Large intestine (tissue), 3 donors: ENCODE measurements around the gene FAM177B. TPM values are rescaled to one million over a fixed set of nuclear protein-coding genes. Genes with fewer than 3 reads are reported as not detected.
A peak's percentile ranks its signal among the peaks of the same experiment; 100 is the strongest.
"Not testable (repeated sequence)": the region's sequence is repeated elsewhere in the genome, so short reads cannot be mapped to it uniquely, and the experiment has no call there.

Experiments used
- DNase-seq, 2 donors: peaks; one replicate each; pipeline versions ENCODE4 v3.0.0 to v3.0.0-alpha.2; 2013
- H3K27ac ChIP-seq: one replicate; pipeline ENCODE4 v1.5.1; 2013; ENCODE audit warnings: low read length
- H3K27me3 ChIP-seq: 2 replicates; pipeline ENCODE4 v1.6.1; 2013; ENCODE audit warnings: low read length; ENCODE audit not compliant: control insufficient read depth, insufficient read depth
- H3K36me3 ChIP-seq: 2 replicates; pipeline ENCODE4 v1.6.1; 2013; ENCODE audit warnings: low read length; ENCODE audit not compliant: control insufficient read depth, insufficient read depth
- H3K4me1 ChIP-seq: one replicate; pipeline ENCODE4 v1.6.1; 2013; ENCODE audit warnings: low read length; ENCODE audit not compliant: control insufficient read depth, insufficient read depth
- H3K4me3 ChIP-seq: one replicate; pipeline ENCODE4 v1.5.1; 2013; ENCODE audit warnings: low read length
- H3K9me3 ChIP-seq: one replicate; pipeline ENCODE4 v1.6.1; 2013; ENCODE audit warnings: mild to moderate bottlenecking, low read depth, low read length, moderate library complexity; ENCODE audit not compliant: control insufficient read depth
- WGBS: methylation state at CpG from one replicate; pipeline ENCODE4 v1.1.5; 2013; ENCODE audit warnings: low lambda C conversion rate; ENCODE audit not compliant: insufficient coverage; 5-methylcytosine and 5-hydroxymethylcytosine counted together
- polyA plus RNA-seq: library from polyadenylated mRNA; unstranded; fragments of 120-200 nt; gene quantifications from one replicate; pipeline ENCODE4 v1.2.1, GENCODE V29; 2013

The FAM177B gene
- polyA plus RNA-seq, 1 donor, result 5.5 TPM

DNA sequence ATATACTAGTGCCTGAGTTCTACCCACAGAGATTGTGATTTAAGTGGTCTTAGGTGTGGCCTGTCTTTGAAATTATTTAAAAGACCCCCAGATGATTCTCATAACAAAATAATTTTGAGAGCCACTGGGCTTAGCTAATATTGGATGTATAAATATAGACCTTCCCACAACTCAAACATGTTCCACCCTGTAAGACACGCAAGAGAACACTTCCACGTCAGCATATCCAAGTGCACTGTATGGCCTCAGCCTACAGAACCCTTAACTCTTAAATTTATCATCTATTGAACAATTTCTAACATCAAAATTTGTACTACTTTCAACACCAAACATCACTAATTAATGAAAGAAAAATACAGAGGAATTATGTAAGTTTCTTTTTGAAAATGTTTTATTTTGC lies 2.5 kb downstream of the FAM177B start:
- no CpG with 5 or more reads among the region's 2 CpGs for WGBS
- no peak overlapping the region for H3K27ac ChIP-seq
- peaks cover 13% of the 10 kb centered on the region for H3K36me3 ChIP-seq
- H3K4me3 ChIP-seq, result no peak overlapping the region
- no peaks in the 10 kb centered on the region for H3K9me3 ChIP-seq
- DNase-seq, result no peak
- H3K4me1 ChIP-seq, result no peaks in the 10 kb centered on the region
- H3K27me3 ChIP-seq, result no peaks in the 10 kb centered on the region

DNA sequence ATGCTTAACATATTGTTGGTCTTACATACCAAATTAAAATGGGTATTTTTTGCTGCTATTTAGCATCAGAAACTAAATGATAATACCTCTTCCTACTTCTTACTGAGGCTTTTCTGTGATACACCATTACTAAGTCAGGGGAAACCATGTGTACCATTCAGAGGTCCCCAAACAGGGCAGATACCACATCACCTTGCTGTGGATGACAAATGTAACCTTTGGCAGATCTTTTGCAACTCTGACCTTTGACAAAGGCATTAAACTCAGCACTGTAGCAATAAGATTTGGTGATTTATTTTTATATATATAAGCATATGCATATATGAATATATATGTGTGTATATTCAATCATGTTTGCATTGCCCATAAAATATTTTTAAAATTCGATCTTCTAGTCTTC lies 2.9 kb downstream of the FAM177B start:
- Histone ChIP-seq H3K27ac (no peak overlapping the region), H3K27me3 (no peaks in the 10 kb centered on the region), H3K4me1 (no peaks in the 10 kb centered on the region), H3K9me3 (no peaks in the 10 kb centered on the region), H3K36me3 (peaks cover 13% of the 10 kb centered on the region), H3K4me3 (no peak overlapping the region)
- 100% methylated on average over 1 of the region's 1 CpG for WGBS
- peak in 1 of 2 donors; percentile 31 for DNase-seq

DNA sequence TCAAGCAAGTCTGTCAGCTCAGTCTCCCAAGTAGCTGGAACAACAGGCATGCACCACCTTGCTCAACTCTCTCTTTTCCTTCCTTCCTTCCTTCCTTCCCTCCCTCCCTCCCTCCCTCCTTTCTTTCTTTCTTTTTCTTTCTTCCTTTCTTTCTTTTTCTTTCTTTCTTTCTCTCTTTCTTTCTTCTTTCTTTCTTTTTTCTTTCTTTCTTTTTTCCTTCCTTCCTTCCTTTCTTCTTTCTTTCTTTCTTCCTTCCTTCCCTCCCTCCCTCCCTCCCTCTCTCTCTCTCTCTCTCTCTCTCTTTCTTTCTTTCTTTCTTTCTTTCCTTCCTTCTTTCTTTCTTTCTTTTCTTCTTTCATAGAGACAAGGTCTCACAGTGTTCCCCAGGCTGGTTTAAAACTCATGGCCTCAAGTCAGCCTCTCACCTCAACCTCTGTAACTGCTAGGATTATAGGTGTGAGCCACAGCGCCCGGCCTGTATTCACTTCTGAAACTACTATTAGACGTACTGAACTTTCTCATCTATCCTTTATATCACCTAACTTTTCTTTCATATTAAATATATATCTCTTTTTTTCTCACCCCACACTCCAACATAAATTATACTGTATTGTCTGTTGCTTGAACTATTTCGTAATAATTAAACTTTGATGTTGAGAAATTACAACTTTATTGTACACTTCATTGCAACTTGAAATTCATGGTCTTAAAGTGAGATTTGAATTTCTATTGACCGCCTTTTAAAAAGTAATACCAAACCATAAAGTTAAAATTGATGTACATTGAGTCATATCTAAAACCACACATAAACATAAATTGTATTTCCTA lies 4.8 kb downstream of the FAM177B start:
- WGBS, result 94% methylated on average over 4 of the region's 5 CpGs
- not testable (repeated sequence) for H3K27me3 ChIP-seq

DNA sequence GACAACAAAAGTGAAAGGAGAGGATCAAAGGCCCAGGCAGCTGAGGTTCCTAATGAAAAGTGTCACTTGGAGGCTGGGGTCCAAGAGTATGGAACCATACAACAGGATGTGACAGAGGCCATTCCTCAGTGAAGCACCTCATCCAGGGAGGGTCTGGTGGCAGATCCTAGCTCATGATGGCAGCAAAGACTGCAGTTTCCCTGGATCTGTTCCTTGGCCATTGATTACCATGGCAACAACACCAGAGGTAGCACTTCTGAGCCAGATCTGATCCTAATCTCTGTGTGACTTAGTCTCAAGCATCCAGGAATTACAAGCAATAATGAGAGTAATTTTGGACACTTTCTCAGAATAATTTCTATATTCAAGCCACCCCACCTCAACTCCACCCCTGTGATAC lies 12.9 kb downstream of the FAM177B start:
- DNase-seq, result no peak
- H3K36me3 ChIP-seq, result no peaks in the 10 kb centered on the region
- no peaks in the 10 kb centered on the region for H3K27me3 ChIP-seq
- no peaks in the 10 kb centered on the region for H3K9me3 ChIP-seq
- no peaks in the 10 kb centered on the region for H3K4me1 ChIP-seq
- no peak overlapping the region for H3K27ac ChIP-seq
- no peak overlapping the region for H3K4me3 ChIP-seq

More for the DNA sequence above, 4.8 kb downstream of the FAM177B start:
- DNase-seq, H3K4me3 ChIP-seq, H3K36me3 ChIP-seq, H3K9me3 ChIP-seq, H3K27ac ChIP-seq, H3K4me1 ChIP-seq: not testable (repeated sequence)

DNA sequence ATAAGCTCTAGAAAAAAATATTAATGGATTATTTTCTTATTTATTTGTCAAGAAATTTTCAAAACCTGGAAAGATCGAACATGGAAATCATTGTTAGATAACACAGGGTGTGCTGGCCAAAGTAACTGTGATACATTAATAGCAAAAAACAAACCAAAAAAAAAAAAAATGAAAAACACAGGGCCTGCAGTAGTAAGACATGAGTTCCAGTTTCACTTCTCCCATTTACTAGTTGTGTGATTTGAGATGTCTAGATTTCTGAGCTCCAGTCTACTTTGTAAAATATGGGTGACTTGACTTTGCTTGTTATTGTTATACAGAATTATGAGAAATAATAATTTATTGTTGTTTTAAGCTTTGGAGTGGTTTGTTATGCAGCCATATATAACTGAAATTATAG lies 13.6 kb downstream of the FAM177B start:
- DNase-seq, result no peak
- Histone ChIP-seq H3K27ac (no peak overlapping the region), H3K36me3 (no peaks in the 10 kb centered on the region), H3K9me3 (no peaks in the 10 kb centered on the region), H3K27me3 (no peaks in the 10 kb centered on the region), H3K4me1 (no peaks in the 10 kb centered on the region), H3K4me3 (no peak overlapping the region)
- WGBS, result 86% methylated on average over 1 of the region's 1 CpG

DNA sequence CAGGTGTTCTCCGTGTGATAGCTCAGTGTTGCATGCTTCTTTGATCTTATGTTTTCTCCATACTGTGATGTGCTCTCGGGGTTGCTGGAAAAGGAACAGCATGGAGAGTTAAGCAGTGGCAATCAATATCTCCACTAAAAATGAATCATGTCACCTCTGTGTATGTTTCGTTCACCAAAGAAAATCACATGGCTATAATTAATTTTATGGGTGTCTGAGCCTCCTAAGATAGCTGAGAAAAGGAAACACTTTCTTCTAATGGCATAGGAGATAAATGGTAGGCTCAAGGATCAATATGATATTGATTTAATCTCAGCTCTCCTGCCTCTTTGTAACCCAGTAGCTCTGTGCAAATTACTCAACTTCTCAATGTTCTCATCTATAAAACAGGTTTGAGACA lies 14.3 kb downstream of the FAM177B start:
- Histone ChIP-seq H3K9me3 (no peaks in the 10 kb centered on the region), H3K4me3 (no peak overlapping the region), H3K27ac (no peak overlapping the region), H3K36me3 (no peaks in the 10 kb centered on the region), H3K27me3 (no peaks in the 10 kb centered on the region), H3K4me1 (no peaks in the 10 kb centered on the region)
- DNase-seq, result no peak
- no CpG with 5 or more reads among the region's 3 CpGs for WGBS

DNA sequence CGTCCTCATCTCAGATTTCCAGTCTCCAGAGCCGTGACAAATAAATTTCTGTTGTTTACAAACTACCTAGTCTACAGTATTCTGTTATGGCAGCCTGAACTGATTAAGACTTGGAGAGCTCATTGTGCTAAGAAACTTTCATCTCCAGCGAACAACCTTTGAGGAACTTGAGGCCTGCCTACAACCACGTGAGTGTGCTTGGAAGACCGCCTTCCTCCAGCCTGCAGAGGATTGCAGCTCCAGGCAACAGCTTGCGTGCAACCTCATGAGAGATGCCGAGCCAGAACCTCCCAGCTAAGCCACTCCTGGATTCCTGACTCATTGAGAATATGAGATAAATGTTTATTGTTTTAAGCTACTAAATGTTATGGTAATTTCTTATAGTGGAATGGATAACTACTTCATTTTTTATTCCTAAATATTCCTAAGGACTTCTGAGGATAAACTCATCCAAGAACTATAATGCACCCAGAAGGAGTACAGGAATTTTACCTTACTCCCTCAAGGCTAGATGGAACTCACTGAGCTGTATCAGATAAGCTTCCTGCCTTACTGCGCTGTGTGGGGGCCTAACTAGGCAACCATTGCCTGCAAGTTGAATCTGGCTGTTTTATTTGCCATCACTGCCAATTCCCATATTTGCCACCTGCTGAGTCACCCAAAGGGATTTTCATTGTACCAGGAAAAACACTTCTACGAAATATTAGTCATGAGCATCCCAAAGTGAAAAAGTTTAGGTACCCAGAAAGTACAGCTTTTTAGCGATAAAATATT lies 17.6 kb downstream of the FAM177B start:
- no peak overlapping the region for H3K4me3 ChIP-seq
- DNase-seq, result peak in 1 of 2 donors; percentile 14
- 100% methylated on average over 1 of the region's 10 CpGs for WGBS

DNA sequence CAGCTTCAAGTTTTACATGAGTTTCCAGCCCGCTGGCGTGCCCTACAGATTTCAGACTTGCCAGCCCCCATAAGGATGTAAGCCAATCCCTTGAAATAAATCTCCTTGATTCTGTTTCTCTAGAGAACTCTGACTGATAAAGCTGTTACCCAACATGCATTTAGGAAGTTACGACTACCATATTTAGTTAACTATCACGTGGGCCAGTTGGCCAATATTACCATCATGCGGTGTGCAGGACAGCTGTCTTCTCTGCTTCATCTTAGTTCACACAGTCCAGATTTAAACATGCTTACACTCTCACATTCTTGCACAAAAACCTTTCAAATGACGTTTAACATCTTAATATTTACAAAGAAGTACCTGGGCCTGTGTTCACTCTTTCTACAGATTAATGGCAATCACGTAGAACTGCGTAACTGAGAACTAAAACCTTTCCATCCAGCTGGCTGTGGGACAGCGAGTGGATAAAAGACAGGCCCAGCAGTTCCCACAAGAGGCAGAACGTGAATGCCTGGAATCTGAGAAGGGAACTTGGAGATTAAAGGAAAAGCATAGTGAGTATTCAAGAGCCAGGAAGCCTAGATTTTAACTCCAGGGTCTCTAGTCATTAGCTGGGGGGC lies 20.8 kb downstream of the FAM177B start:
- peak; percentile 5 to 24 for DNase-seq
- Histone ChIP-seq H3K9me3 (no peaks in the 10 kb centered on the region), H3K27ac (no peak overlapping the region), H3K4me1 (no peaks in the 10 kb centered on the region), H3K4me3 (no peak overlapping the region), H3K36me3 (no peaks in the 10 kb centered on the region), H3K27me3 (no peaks in the 10 kb centered on the region)
- WGBS, result 73% methylated on average over 3 of the region's 10 CpGs

More for the DNA sequence above, 17.6 kb downstream of the FAM177B start:
- no peaks in the 10 kb centered on the region for H3K36me3 ChIP-seq
- no peaks in the 10 kb centered on the region for H3K27me3 ChIP-seq
- no peaks in the 10 kb centered on the region for H3K9me3 ChIP-seq
- H3K27ac ChIP-seq, result no peak overlapping the region
- H3K4me1 ChIP-seq, result no peaks in the 10 kb centered on the region

DNA sequence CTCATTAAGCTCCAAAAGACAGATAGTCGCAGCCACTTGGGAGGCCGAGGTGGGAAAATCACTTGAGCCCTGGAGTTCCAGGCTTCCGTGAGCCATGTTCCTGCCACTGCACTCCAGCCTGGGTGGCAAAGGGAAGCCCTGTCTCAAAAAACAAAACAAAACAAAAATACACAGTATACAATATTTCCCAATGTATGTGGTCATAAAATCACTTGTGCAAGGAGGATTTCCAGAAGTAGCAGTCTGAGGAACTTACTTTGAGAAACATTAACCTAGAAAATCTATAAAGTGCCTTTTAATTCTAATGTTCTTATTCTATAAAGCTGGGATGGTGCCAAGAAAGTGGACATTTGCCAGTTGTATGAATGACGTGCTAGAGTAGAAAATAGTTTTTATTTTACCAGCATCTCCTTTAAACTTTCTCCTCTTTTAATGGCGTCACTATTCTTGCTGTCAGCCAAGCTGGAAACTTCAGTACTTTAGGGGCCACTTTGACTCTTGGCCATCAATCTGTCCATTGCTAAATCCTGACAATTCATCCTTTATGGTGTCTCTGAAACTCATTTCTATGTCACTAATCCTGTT lies 22.5 kb downstream of the FAM177B start:
- no peak for DNase-seq
- no peak overlapping the region for H3K4me3 ChIP-seq
- no peaks in the 10 kb centered on the region for H3K9me3 ChIP-seq
- no peaks in the 10 kb centered on the region for H3K36me3 ChIP-seq
- H3K27ac ChIP-seq, result no peak overlapping the region
- H3K4me1 ChIP-seq, result no peaks in the 10 kb centered on the region
- WGBS, result no CpG with 5 or more reads among the region's 5 CpGs
- H3K27me3 ChIP-seq, result no peaks in the 10 kb centered on the region

DNA sequence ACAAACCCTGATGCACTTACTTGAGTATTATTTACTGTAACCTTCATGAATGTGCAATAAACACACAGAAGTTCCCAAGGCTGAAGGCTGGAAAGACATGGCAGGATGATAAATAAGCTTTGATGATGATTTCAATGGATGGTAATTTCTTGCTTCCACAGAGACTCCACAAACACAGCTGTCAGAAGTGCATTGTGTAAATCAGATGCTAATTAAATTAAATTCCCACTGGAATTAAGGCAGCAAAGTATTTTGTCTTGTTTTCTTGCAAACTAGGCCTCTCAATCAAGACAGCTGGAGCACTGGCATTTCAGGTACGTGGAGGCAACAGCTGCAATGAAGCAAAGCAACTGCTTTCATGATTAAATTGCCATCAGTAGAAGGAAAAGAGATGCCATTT lies 24.1 kb downstream of the FAM177B start:
- H3K36me3 ChIP-seq, result no peaks in the 10 kb centered on the region
- no CpG with 5 or more reads among the region's 1 CpG for WGBS
- H3K4me1 ChIP-seq, result no peaks in the 10 kb centered on the region
- no peaks in the 10 kb centered on the region for H3K9me3 ChIP-seq
- no peak overlapping the region for H3K4me3 ChIP-seq
- H3K27me3 ChIP-seq, result no peaks in the 10 kb centered on the region
- no peak overlapping the region for H3K27ac ChIP-seq
- DNase-seq, result no peak
